Esophagus muscularis mucosa (tissue), 4 donors: ENCODE measurements around the gene RUNX3. TPM values are rescaled to one million over a fixed set of nuclear protein-coding genes. Genes with fewer than 3 reads are reported as not detected.
"Not testable (repeated sequence)": the region's sequence is repeated elsewhere in the genome, so short reads cannot be mapped to it uniquely, and the experiment has no call there.

Experiments used
- DNase-seq: peaks from one replicate; pipeline ENCODE4 v3.0.0-alpha.2; 2017; ENCODE audit errors: extremely low spot score
- H3K27ac ChIP-seq, 4 donors: fragments of 200-600 bp; sonication (generic); replicated peaks in 1 of 4; 1 replicate in 3 of 4; 2 replicates in 1 of 4; pipeline ENCODE4 v1.5.1; 2016 to 2019; ENCODE audit warnings: mild to moderate bottlenecking in 1 of 4
- H3K27me3 ChIP-seq, 4 donors: fragments of 200-600 bp; sonication (generic); one replicate each; pipeline versions ENCODE4 v1.5.1 to v1.6.0; 2016 to 2019
- H3K36me3 ChIP-seq, 4 donors: fragments of 200-600 bp; sonication (generic); one replicate each; pipeline ENCODE4 v1.5.1; 2016 to 2019
- H3K4me1 ChIP-seq, 4 donors: fragments of 200-600 bp; sonication (generic); one replicate each; pipeline ENCODE4 v1.5.1; 2016 to 2019
- H3K4me3 ChIP-seq, 4 donors: fragments of 200-600 bp; sonication (generic); 1 replicate in 2 of 4; 2 replicates in 2 of 4; pipeline ENCODE4 v1.5.1; 2016 to 2019; ENCODE audit warnings: mild to moderate bottlenecking in 4 of 4, moderate library complexity in 1 of 4
- H3K9me3 ChIP-seq, 4 donors: fragments of 200-600 bp; sonication (generic); 1 replicate in 3 of 4; 2 replicates in 1 of 4; pipeline ENCODE4 v1.5.1; 2016 to 2019
- EP300 ChIP-seq: sonication (generic); formaldehyde crosslinking; IDR thresholded peaks from one replicate; pipeline ENCODE4 v1.6.1; 2017; ENCODE audit warnings: antibody characterized with exemption
- POLR2A ChIP-seq: fragments of 450-650 bp; IDR thresholded peaks from one replicate; pipeline ENCODE4 v1.6.1; 2017; ENCODE audit warnings: antibody characterized with exemption, moderate library complexity, mild to moderate bottlenecking, low read depth
- POLR2AphosphoS5 ChIP-seq, 2 donors: sonication (generic); formaldehyde crosslinking; IDR thresholded peaks; one replicate each; pipeline ENCODE4 v1.6.1; 2017; ENCODE audit warnings: antibody characterized with exemption in 2 of 2
- WGBS: methylation state at CpG from one replicate; pipeline ENCODE4 v1.1.5; 2018; 5-methylcytosine and 5-hydroxymethylcytosine counted together
- intact Hi-C: fragments of 100-400 bp; cut with DNase I; formaldehyde crosslinking; loops from one replicate; pipeline ENCODE4 v1.15.1; 2023
- total RNA-seq, 4 donors: library from RNA; depleted of rRNA; stranded (reverse); fragments of >200 nt; gene quantifications; one replicate each; pipeline versions ENCODE4 v1.1.0 to v1.2.1, GENCODE V29; 2016
- TF ChIP-seq, protein P1 (sequence below), 3 experiments: fragments of 200-600 bp in 2 of 3; fragments of 450-650 bp in 1 of 3; sonication (generic) in 2 of 3; IDR thresholded peaks; one replicate each; pipeline ENCODE4 v1.5.1; 2017 to 2019; ENCODE audit warnings: antibody characterized with exemption in 3 of 3, mild to moderate bottlenecking in 2 of 3, moderate library complexity in 1 of 3

Gene RUNX3
- total RNA-seq: 1 to 10 TPM in 3 of 4 donors, under 1 TPM in 1; 0.91 to 4.4 (median 2.3) TPM

DNA sequence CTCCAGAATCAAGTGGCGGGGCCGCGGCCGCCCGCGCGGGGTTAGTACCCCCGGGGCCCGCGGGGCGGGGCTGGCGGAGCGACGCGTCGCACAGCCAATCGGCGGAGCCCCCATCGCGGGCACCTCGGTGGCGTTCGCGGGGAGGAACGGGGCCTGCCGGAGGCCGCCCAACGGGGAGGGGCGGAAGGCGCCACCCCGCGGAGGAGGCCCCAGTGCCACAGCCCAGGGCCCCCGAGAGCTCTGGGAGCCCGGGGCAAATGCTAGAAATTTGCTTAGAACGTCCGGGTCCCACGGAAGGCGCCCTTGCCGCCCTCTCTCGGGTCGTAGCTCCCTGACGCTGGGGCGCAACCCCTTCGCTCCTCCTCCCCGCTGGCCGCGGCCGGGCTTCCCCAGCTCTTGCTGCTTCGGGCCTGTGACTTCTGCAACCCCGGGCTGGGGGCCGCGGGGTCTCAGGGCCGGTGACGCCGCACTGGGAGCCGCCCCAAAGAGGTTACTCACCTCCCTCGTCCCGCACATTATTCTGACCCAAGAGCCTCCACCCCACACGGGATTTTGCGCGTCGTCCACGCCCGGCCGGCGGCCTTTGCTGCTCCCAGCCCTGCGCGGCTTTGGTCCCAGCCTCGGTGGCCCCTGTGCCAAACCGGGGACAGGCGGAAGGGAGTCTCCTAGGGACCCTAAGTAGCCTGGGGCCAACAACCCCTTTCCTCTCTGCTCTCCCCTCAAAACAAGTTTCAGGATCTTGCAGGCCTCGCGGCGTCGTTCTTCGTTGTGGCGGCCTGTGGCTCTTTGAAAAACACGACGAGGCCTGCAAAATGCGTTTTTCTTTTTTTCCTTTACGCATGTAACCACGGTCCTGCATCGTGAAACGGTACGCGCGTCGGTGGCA is at the start of gene RUNX3:
TSS of gene RUNX3 (minus strand) at position 17 of the 886 bp plus-strand sequence. CDS start 408 bp downstream, outside the sequence.
- Histone ChIP-seq H3K4me1 (peaks cover 23 to 52% (median 42%) of the 10 kb centered on the region in 4 donors), H3K36me3 (no peaks in the 10 kb centered on the region), H3K9me3 (no peaks in the 10 kb centered on the region), H3K27ac (peak within 1 kb of the TSS; percentile 3 to 57 (median 40)), H3K27me3 (peaks cover 0 to 98% (median 86%) of the 10 kb centered on the region in 4 donors), H3K4me3 (peak within 1 kb of the TSS; percentile 42 to 57 (median 44))
- no peak for DNase-seq
- intact Hi-C loops: loop anchor here (10.0 kb wide), 2 partner anchors 164 to 274 kb away; no protein-coding TSS in a partner anchor
- WGBS: 8% methylated on average over 33 of the region's 88 CpGs
- TF ChIP-seq EP300: no peak
- TF ChIP-seq POLR2A: no peak
- TF ChIP-seq, protein P1, sequence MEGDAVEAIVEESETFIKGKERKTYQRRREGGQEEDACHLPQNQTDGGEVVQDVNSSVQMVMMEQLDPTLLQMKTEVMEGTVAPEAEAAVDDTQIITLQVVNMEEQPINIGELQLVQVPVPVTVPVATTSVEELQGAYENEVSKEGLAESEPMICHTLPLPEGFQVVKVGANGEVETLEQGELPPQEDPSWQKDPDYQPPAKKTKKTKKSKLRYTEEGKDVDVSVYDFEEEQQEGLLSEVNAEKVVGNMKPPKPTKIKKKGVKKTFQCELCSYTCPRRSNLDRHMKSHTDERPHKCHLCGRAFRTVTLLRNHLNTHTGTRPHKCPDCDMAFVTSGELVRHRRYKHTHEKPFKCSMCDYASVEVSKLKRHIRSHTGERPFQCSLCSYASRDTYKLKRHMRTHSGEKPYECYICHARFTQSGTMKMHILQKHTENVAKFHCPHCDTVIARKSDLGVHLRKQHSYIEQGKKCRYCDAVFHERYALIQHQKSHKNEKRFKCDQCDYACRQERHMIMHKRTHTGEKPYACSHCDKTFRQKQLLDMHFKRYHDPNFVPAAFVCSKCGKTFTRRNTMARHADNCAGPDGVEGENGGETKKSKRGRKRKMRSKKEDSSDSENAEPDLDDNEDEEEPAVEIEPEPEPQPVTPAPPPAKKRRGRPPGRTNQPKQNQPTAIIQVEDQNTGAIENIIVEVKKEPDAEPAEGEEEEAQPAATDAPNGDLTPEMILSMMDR (IDR thresholded peaks at IDR 0.05): no peak
- TF ChIP-seq POLR2AphosphoS5 (IDR thresholded peaks at IDR 0.05): no peak

- H3K4me3 ChIP-seq, H3K4me1 ChIP-seq, intact Hi-C loops, H3K36me3 ChIP-seq, H3K27ac ChIP-seq, DNase-seq: not testable (repeated sequence)
- 83% methylated on average over 4 of the region's 4 CpGs for WGBS
- Histone ChIP-seq H3K27me3 (peaks cover 0 to 22% (median 0%) of the 10 kb centered on the region in 4 donors), H3K9me3 (peaks cover 0 to 33% (median 27%) of the 10 kb centered on the region in 4 donors)
These were observed 49.2 kb upstream of the RUNX3 start for GRCh38 chr1:24979232-24979631.

GRCh38 chr1:24978383-24979032 is 48.4 kb upstream of the RUNX3 start:
- 59% methylated on average over 9 of the region's 9 CpGs for WGBS
- H3K9me3 ChIP-seq: peaks cover 0 to 38% (median 29%) of the 10 kb centered on the region in 4 donors
- DNase-seq: no peak
- intact Hi-C loops: no loop called here
- peaks cover 0 to 29% (median 0%) of the 10 kb centered on the region in 4 donors for H3K27me3 ChIP-seq
- no peak for TF ChIP-seq POLR2AphosphoS5 (IDR thresholded peaks at IDR 0.05)
- TF ChIP-seq POLR2A: no peak
- no peak for TF ChIP-seq EP300
- TF ChIP-seq, protein P1 (IDR thresholded peaks at IDR 0.05): no peak
- H3K4me3 ChIP-seq: no peak overlapping the region
- no peaks in the 10 kb centered on the region for H3K36me3 ChIP-seq
- no peaks in the 10 kb centered on the region for H3K4me1 ChIP-seq
- H3K27ac ChIP-seq: no peak overlapping the region

DNA sequence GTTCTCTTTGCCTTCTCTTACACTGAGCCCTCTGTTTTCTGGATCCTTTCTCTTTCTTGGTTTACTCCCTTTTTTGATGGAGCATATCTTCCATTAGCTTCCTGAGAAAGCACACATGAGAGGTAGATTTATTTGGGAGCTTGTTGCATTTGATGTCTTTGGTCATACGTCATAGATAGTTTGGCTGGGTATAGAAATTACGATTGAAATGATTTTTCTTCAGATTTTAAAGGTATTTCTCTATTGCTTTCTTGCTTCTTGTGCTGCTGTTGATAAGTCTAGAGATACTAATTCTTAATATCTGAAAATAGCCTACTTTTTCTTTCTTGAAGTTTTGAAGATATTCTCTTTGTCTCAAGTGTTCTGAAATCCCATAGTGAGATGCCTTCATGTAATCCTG is 45.3 kb upstream of the RUNX3 start:
- Histone ChIP-seq H3K4me1 (no peaks in the 10 kb centered on the region), H3K27ac (no peak overlapping the region), H3K4me3 (no peak overlapping the region), H3K36me3 (no peaks in the 10 kb centered on the region), H3K9me3 (peaks cover 0 to 38% (median 29%) of the 10 kb centered on the region in 4 donors), H3K27me3 (peaks cover 0 to 50% (median 2%) of the 10 kb centered on the region in 4 donors)
- intact Hi-C loops: no loop called here
- WGBS: 72% methylated on average over 2 of the region's 2 CpGs
- DNase-seq: no peak
- TF ChIP-seq, protein P1 (IDR thresholded peaks at IDR 0.05): no peak
- TF ChIP-seq EP300 (no peak), POLR2AphosphoS5 (IDR thresholded peaks at IDR 0.05) (no peak), POLR2A (no peak)

DNA sequence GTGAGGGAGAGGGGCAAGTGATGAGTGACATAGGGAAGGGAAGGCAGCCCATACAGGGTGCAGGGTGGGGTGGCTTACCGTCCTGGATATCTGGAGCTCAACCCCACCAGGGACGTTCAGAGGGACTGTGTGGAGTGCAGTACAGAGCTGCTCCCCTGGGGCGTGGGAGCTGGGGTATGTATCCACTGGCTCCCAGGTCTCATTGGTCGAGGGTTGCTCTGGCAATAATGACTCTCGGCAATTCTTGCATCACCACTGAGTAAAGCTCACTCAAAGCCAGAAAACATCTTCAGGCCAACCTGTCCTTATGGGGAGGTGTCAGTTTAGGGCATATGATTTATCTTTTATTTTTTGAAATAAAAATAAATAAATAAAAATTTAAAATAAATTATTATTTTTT is 43.2 kb upstream of the RUNX3 start:
- Histone ChIP-seq H3K4me1 (no peaks in the 10 kb centered on the region), H3K27me3 (peaks cover 0 to 54% (median 2%) of the 10 kb centered on the region in 4 donors), H3K36me3 (no peaks in the 10 kb centered on the region), H3K4me3 (no peak overlapping the region), H3K9me3 (peaks cover 0 to 38% (median 29%) of the 10 kb centered on the region in 4 donors), H3K27ac (no peak overlapping the region)
- intact Hi-C loops: no loop called here
- TF ChIP-seq EP300: no peak
- no peak for TF ChIP-seq POLR2A
- TF ChIP-seq, protein P1 (IDR thresholded peaks at IDR 0.05): no peak
- no peak for TF ChIP-seq POLR2AphosphoS5 (IDR thresholded peaks at IDR 0.05)
- WGBS: 65% methylated on average over 5 of the region's 5 CpGs
- no peak for DNase-seq
